Ishikawa (cell line): ENCODE measurements around the gene MYPN.

Source experiments
- CEBPB ChIP-seq: IDR thresholded peaks from 2 replicates; pipeline ENCODE4 v1.6.1; 2012
- CREB1 ChIP-seq: IDR thresholded peaks from 2 replicates; pipeline ENCODE4 v1.6.1; 2012; ENCODE audit warnings: low read depth
- EGR1 ChIP-seq: IDR thresholded peaks from 2 replicates; pipeline ENCODE4 v1.6.1; 2012
- EP300 ChIP-seq: IDR thresholded peaks from 2 replicates; pipeline ENCODE4 v1.6.1; 2012; ENCODE audit warnings: borderline replicate concordance
- FOXM1 ChIP-seq: IDR thresholded peaks from 2 replicates; pipeline ENCODE4 v1.6.1; 2012; ENCODE audit warnings: low read depth, borderline replicate concordance
- MAX ChIP-seq: IDR thresholded peaks from 2 replicates; pipeline ENCODE4 v1.6.1; 2012
- NFIC ChIP-seq: IDR thresholded peaks from 2 replicates; pipeline ENCODE4 v1.6.1; 2012
- RAD21 ChIP-seq: IDR thresholded peaks from 2 replicates; pipeline ENCODE4 v1.6.1; 2012; ENCODE audit warnings: low read depth
- REST ChIP-seq: IDR thresholded peaks from 2 replicates; pipeline ENCODE4 v1.6.1; 2012; ENCODE audit warnings: low read depth, mild to moderate bottlenecking
- TAF1 ChIP-seq: IDR thresholded peaks from 2 replicates; pipeline ENCODE4 v1.6.1; 2012; ENCODE audit warnings: low read depth, mild to moderate bottlenecking
- TCF12 ChIP-seq: IDR thresholded peaks from 2 replicates; pipeline ENCODE4 v1.6.1; 2012; ENCODE audit warnings: low read depth
- TEAD4 ChIP-seq: IDR thresholded peaks from 2 replicates; pipeline ENCODE4 v1.6.1; 2012
- USF1 ChIP-seq: IDR thresholded peaks from 2 replicates; pipeline ENCODE4 v1.6.1; 2012
- YY1 ChIP-seq: IDR thresholded peaks from 2 replicates; pipeline ENCODE4 v1.6.1; 2012; ENCODE audit warnings: low read depth
- ZBTB7A ChIP-seq: IDR thresholded peaks from 2 replicates; pipeline ENCODE4 v1.6.1; 2012; ENCODE audit warnings: low read depth

MYPN gene

GRCh38 chr10:68238371-68238770 lies 129.1 kb downstream of the MYPN start:
- TF ChIP-seq ZBTB7A (no peak), TEAD4 (no peak), TAF1 (no peak), MAX (no peak), USF1 (no peak), CREB1 (no peak)

GRCh38 chr10:68239069-68239468 lies 129.8 kb downstream of the MYPN start:
- no peak for TF ChIP-seq REST

- TF ChIP-seq TAF1, result no peak
These were observed 130.4 kb downstream of the MYPN start for GRCh38 chr10:68239596-68240150.

- TF ChIP-seq FOXM1, result no peak
- no peak for TF ChIP-seq REST
- TF ChIP-seq TEAD4, result no peak
- no peak for TF ChIP-seq USF1
- no peak for TF ChIP-seq ZBTB7A
- no peak for TF ChIP-seq TAF1
- no peak for TF ChIP-seq YY1
- TF ChIP-seq NFIC, result no peak
These were observed 132.8 kb downstream of the MYPN start for GRCh38 chr10:68242051-68242450.

GRCh38 chr10:68247931-68248330 lies 138.6 kb downstream of the MYPN start:
- TF ChIP-seq USF1 (no peak), YY1 (no peak), CEBPB (no peak), NFIC (no peak), TEAD4 (no peak), TAF1 (no peak), REST (no peak), FOXM1 (no peak), EP300 (no peak), RAD21 (no peak), CREB1 (no peak), MAX (no peak), EGR1 (no peak), ZBTB7A (no peak), TCF12 (no peak)
